A673 (cell line): ENCODE data around the gene BEX3. TPM values are rescaled to one million over a fixed set of nuclear protein-coding genes. Genes with fewer than 3 reads are reported as not detected.
"Not testable (repeated sequence)": the region's sequence is repeated elsewhere in the genome, so short reads cannot be mapped to it uniquely, and the experiment has no call there.

Experiments
- BruUV-seq: library from RNA; stranded (reverse); fragments of 400-500 nt; replicated peaks from 2 replicates; lab custom pipeline; 2021; lab: Mats Ljungman, UMichigan
- CTCF ChIA-PET: fragments of 300-600 bp; sonication (Branson Sonifier 250); formaldehyde crosslinking; loops from one replicate; lab custom pipeline; 2022; ENCODE audit warnings: antibody characterized with exemption; lab: Charles Lee
- POLR2A ChIA-PET: fragments of 300-600 bp; sonication (Branson Sonifier 250); formaldehyde crosslinking; loops from one replicate; lab custom pipeline; 2022; ENCODE audit warnings: antibody characterized with exemption; ENCODE audit not compliant: low non-redundant PET; lab: Charles Lee
- DNase-seq: peaks from one replicate; pipeline ENCODE4 v3.0.0-alpha.2; 2015; ENCODE audit warnings: low spot score
- H3K27ac ChIP-seq: fragments of 200-600 bp; sonication (generic); 2 replicates; pipeline ENCODE4 v1.5.1; 2016; ENCODE audit warnings: mixed run types, low read depth, mild to moderate bottlenecking, mixed read lengths, antibody characterized with exemption, low read length; ENCODE audit not compliant: poor library complexity, severe bottlenecking
- H3K27me3 ChIP-seq: fragments of 200-600 bp; sonication (generic); replicated peaks from 2 replicates; pipeline ENCODE4 v1.6.1; 2017; ENCODE audit warnings: mixed run types, low read depth, mild to moderate bottlenecking, mixed read lengths, antibody characterized with exemption, low read length; ENCODE audit not compliant: insufficient read depth, poor library complexity
- H3K36me3 ChIP-seq: fragments of 200-600 bp; sonication (generic); 2 replicates; pipeline ENCODE4 v1.6.1; 2016; ENCODE audit warnings: mixed run types, mild to moderate bottlenecking, mixed read lengths, antibody characterized with exemption, low read length; ENCODE audit not compliant: insufficient read depth, poor library complexity, severe bottlenecking
- H3K4me1 ChIP-seq: fragments of 200-600 bp; sonication (generic); 2 replicates; pipeline ENCODE4 v1.6.1; 2017; ENCODE audit warnings: mixed run types, mild to moderate bottlenecking, mixed read lengths, antibody characterized with exemption, low read length; ENCODE audit not compliant: insufficient read depth, poor library complexity, severe bottlenecking
- H3K4me3 ChIP-seq: fragments of 200-600 bp; sonication (generic); 2 replicates; pipeline ENCODE4 v1.5.1; 2016; ENCODE audit warnings: low read depth, mixed run types, mild to moderate bottlenecking, mixed read lengths, low read length; ENCODE audit not compliant: poor library complexity, severe bottlenecking
- H3K9me3 ChIP-seq: fragments of 200-600 bp; sonication (generic); 2 replicates; pipeline ENCODE4 v1.6.1; 2016; ENCODE audit warnings: mixed run types, low read depth, mild to moderate bottlenecking, mixed read lengths, antibody characterized with exemption, low read length; ENCODE audit not compliant: poor library complexity, severe bottlenecking
- CTCF ChIP-seq: fragments of 300-800, 200-600 bp; sonication (generic); conservative IDR thresholded peaks from 2 replicates; pipeline ENCODE4 v1.5.1; 2017; ENCODE audit warnings: low read depth, mild to moderate bottlenecking, antibody characterized with exemption, low read length, moderate library complexity, mixed read lengths
- EZH2 ChIP-seq: fragments of 200-600 bp; sonication (generic); IDR thresholded peaks from 2 replicates; pipeline ENCODE4 v1.6.1; 2017; ENCODE audit warnings: borderline replicate concordance, low read depth, mild to moderate bottlenecking, mixed read lengths, antibody characterized with exemption, low read length; ENCODE audit not compliant: poor library complexity, severe bottlenecking
- intact Hi-C: fragments of 100-400 bp; cut with micrococcal nuclease; formaldehyde crosslinking; loops from one replicate; pipeline ENCODE4 v1.10.0; 2022; ENCODE audit not compliant: unreplicated experiment
- total RNA-seq: library from RNA; stranded (reverse); gene quantifications from 2 replicates; pipeline ENCODE4 v1.2.3, GENCODE V29; 2021

Gene BEX3
- total RNA-seq, 1 experiment from 2014 or later, result 254 TPM

- intact Hi-C loops, result no loop called here
- H3K27me3 ChIP-seq, result no peaks in the 10 kb centered on the region
- no peak for DNase-seq
- TF ChIP-seq EZH2 (no peak), CTCF (no peak)
- peaks cover 13% of the 10 kb centered on the region for H3K36me3 ChIP-seq
- H3K9me3 ChIP-seq, result no peaks in the 10 kb centered on the region
- no peak overlapping the region for H3K4me3 ChIP-seq
- H3K4me1 ChIP-seq, result peaks cover 4% of the 10 kb centered on the region
- ChIA-PET POLR2A (no interaction called here), CTCF (no interaction called here)
- no peak overlapping the region for H3K27ac ChIP-seq
- BruUV-seq, result no TSS peak
Measured at GRCh38 chrX:103378990-103379389, 2.7 kb downstream of the BEX3 start.

GRCh38 chrX:103382877-103383276 lies 6.5 kb downstream of the BEX3 start:
- POLR2A ChIA-PET, result no interaction called here
- Histone ChIP-seq H3K9me3 (no peaks in the 10 kb centered on the region), H3K27ac (no peak overlapping the region), H3K36me3 (peaks cover 13% of the 10 kb centered on the region), H3K4me3 (no peak overlapping the region), H3K4me1 (peaks cover 2% of the 10 kb centered on the region), H3K27me3 (no peaks in the 10 kb centered on the region)
- CTCF ChIA-PET, result no interaction called here
- no TSS peak for BruUV-seq
- DNase-seq, result no peak
- TF ChIP-seq CTCF (no peak), EZH2 (no peak)
- intact Hi-C loops, result no loop called here

GRCh38 chrX:103384672-103385071 lies 8.3 kb downstream of the BEX3 start:
- ChIA-PET CTCF (no interaction called here), POLR2A (no interaction called here)
- Histone ChIP-seq H3K36me3 (peaks cover 2% of the 10 kb centered on the region), H3K27ac (no peak overlapping the region), H3K4me1 (no peaks in the 10 kb centered on the region), H3K4me3 (no peak overlapping the region), H3K27me3 (no peaks in the 10 kb centered on the region), H3K9me3 (no peaks in the 10 kb centered on the region)
- no peak for TF ChIP-seq CTCF
- TF ChIP-seq EZH2, result no peak
- intact Hi-C loops, result no loop called here
- BruUV-seq, result no TSS peak
- DNase-seq, result no peak

GRCh38 chrX:103385283-103385830 lies 9.0 kb downstream of the BEX3 start:
- H3K4me1 ChIP-seq, POLR2A ChIA-PET, intact Hi-C loops, H3K9me3 ChIP-seq, H3K27me3 ChIP-seq, DNase-seq, H3K36me3 ChIP-seq, H3K4me3 ChIP-seq, CTCF ChIA-PET, H3K27ac ChIP-seq, BruUV-seq: not testable (repeated sequence)
